Stomach smooth muscle (tissue), 2 donors: Measurements from ENCODE around the gene SPTLC1.
"Not testable (repeated sequence)": the region's sequence is repeated elsewhere in the genome, so short reads cannot be mapped to it uniquely, and the experiment has no call there.

ENCODE experiments used
- H3K27ac ChIP-seq: one replicate; pipeline ENCODE4 v1.7.0; 2013; ENCODE audit warnings: mild to moderate bottlenecking, low read length, inconsistent platforms
- H3K27me3 ChIP-seq, 2 donors: one replicate each; pipeline ENCODE4 v1.7.0; 2013; ENCODE audit warnings: low read length in 2 of 2; ENCODE audit not compliant: insufficient read depth in 2 of 2, control insufficient read depth in 1 of 2
- H3K36me3 ChIP-seq, 2 donors: one replicate each; pipeline ENCODE4 v1.7.0; 2013; ENCODE audit warnings: low read length in 2 of 2; ENCODE audit not compliant: control insufficient read depth in 2 of 2, insufficient read depth in 2 of 2
- H3K4me1 ChIP-seq: one replicate; pipeline ENCODE4 v1.7.0; 2013; ENCODE audit warnings: low read length; ENCODE audit not compliant: control insufficient read depth, insufficient read depth
- H3K4me3 ChIP-seq, 2 donors: one replicate each; pipeline ENCODE4 v1.7.0; 2013; ENCODE audit warnings: low read length in 2 of 2
- H3K9ac ChIP-seq, 2 donors: one replicate each; pipeline ENCODE4 v1.7.0; 2013; ENCODE audit warnings: low read length in 2 of 2, mild to moderate bottlenecking in 1 of 2
- H3K9me3 ChIP-seq, 2 donors: one replicate each; pipeline ENCODE4 v1.7.0; 2013; ENCODE audit warnings: low read length in 2 of 2; ENCODE audit not compliant: control insufficient read depth in 2 of 2
- donor health status: healthy.
- donor health status: Pancreatic carcinoma.

SPTLC1 gene

DNA sequence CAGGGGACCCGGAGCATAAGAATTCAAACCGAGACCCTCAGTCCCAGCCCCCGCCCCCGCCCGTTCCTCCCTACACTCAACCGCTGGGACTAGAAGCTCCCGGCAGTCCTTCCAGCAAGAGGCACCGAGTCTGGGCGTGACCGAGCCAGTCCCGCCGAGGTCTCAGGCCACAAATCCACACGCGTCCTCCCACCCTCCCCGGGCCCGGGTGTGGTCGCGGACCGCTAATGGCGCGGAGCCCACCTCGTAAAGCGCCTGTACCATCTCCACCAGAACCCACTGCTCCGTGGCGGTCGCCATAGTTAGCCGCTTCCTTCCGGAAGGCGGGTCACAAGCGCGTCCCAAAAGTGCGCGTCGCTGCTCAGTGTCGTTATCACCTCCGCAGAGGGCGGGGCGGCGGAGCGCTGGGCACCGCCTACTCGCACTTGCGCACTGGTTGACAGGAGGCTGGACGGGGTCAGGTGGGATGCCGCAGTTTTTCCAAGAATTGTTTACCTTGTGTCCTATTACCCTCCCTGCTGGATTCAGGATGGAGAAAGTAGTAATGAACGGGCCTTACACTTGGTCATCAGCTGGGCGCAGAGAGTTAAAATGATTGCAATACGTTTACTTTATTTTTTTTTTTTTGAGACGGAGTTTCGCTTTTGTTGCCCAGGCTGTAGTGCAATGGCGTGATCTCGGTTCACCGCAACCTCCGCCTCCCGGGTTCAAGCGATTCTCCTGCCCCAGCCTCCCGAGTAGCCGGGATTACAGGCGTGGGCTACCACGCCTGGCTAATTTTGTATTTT lies at the start of gene SPTLC1:
TSS of gene SPTLC1 (minus strand) at position 343 of the 788 bp plus-strand sequence. CDS start at position 300, 43 bp downstream.
- H3K27me3 ChIP-seq: no peaks in the 10 kb centered on the region
- peak within 1 kb of the TSS; percentile 86 to 95 for H3K4me3 ChIP-seq
- H3K4me1 ChIP-seq: peaks cover 6% of the 10 kb centered on the region
- H3K27ac ChIP-seq: peak within 1 kb of the TSS; percentile 76
- peaks cover 3 to 11% of the 10 kb centered on the region in 2 donors for H3K36me3 ChIP-seq
- peak within 1 kb of the TSS; percentile 78 to 82 for H3K9ac ChIP-seq
- no peaks in the 10 kb centered on the region for H3K9me3 ChIP-seq

DNA sequence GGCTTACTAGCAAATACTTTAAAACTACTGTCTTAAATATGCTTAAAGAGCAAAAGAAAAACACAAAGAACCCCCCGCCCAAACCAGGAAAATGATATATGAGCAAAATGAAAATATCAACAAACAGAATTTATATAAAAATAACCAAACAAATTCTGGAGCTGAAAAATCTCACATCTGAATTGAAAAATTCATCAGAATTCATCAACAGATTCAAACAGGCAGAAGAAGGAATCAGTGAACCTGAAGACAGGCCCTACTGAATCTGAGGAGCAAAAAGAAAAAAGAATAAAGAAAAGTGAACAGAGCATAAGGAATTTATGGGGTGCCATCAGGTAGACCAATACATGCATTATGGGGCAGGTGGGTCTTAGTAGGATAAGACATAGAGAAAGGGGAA lies 49.8 kb upstream of the SPTLC1 start:
- no peak overlapping the region for H3K27ac ChIP-seq
- H3K4me1 ChIP-seq: no peaks in the 10 kb centered on the region
- no peak overlapping the region for H3K9ac ChIP-seq
- H3K27me3 ChIP-seq: no peaks in the 10 kb centered on the region
- no peaks in the 10 kb centered on the region for H3K36me3 ChIP-seq
- H3K9me3 ChIP-seq: no peaks in the 10 kb centered on the region
- no peak overlapping the region for H3K4me3 ChIP-seq

GRCh38 chr9:92164490-92164889 lies 49.3 kb upstream of the SPTLC1 start:
- H3K27me3 ChIP-seq: no peaks in the 10 kb centered on the region
- no peak overlapping the region for H3K4me3 ChIP-seq
- no peak overlapping the region for H3K9ac ChIP-seq
- H3K4me1 ChIP-seq: no peaks in the 10 kb centered on the region
- no peaks in the 10 kb centered on the region for H3K9me3 ChIP-seq
- no peaks in the 10 kb centered on the region for H3K36me3 ChIP-seq
- H3K27ac ChIP-seq: no peak overlapping the region

DNA sequence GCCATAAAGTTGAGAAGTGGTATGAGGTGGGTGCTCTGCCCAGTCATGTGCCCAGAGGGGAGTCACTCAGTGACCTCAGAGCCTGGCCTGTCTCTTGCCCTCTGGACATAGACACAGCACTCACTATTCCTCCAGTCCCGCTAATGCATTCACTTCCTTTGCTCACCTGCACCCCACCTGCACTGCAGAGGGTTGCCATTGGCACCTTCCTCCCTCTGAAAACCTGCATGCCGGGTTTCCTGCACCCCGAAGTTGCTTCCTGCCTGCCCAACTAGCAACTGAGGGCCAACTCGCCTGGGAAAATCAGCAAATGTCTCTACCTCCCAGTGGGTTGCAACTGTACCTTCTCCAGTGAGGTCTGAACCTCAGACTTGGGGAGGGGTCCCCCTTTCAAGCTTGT lies 48.1 kb upstream of the SPTLC1 start:
- Histone ChIP-seq H3K4me3 (no peak overlapping the region), H3K36me3 (no peaks in the 10 kb centered on the region), H3K4me1 (no peaks in the 10 kb centered on the region), H3K27ac (no peak overlapping the region), H3K9me3 (no peaks in the 10 kb centered on the region), H3K9ac (no peak overlapping the region), H3K27me3 (no peaks in the 10 kb centered on the region)

GRCh38 chr9:92160786-92161185 lies 45.6 kb upstream of the SPTLC1 start:
- no peaks in the 10 kb centered on the region for H3K9me3 ChIP-seq
- H3K9ac ChIP-seq: no peak overlapping the region
- H3K27ac ChIP-seq: no peak overlapping the region
- H3K4me1 ChIP-seq: no peaks in the 10 kb centered on the region
- no peaks in the 10 kb centered on the region for H3K27me3 ChIP-seq
- no peak overlapping the region for H3K4me3 ChIP-seq
- H3K36me3 ChIP-seq: no peaks in the 10 kb centered on the region

GRCh38 chr9:92159058-92159457 lies 43.8 kb upstream of the SPTLC1 start:
- no peaks in the 10 kb centered on the region for H3K36me3 ChIP-seq
- no peaks in the 10 kb centered on the region for H3K27me3 ChIP-seq
- no peaks in the 10 kb centered on the region for H3K4me1 ChIP-seq
- no peak overlapping the region for H3K27ac ChIP-seq
- H3K9ac ChIP-seq: no peak overlapping the region
- no peak overlapping the region for H3K4me3 ChIP-seq
- H3K9me3 ChIP-seq: no peaks in the 10 kb centered on the region

DNA sequence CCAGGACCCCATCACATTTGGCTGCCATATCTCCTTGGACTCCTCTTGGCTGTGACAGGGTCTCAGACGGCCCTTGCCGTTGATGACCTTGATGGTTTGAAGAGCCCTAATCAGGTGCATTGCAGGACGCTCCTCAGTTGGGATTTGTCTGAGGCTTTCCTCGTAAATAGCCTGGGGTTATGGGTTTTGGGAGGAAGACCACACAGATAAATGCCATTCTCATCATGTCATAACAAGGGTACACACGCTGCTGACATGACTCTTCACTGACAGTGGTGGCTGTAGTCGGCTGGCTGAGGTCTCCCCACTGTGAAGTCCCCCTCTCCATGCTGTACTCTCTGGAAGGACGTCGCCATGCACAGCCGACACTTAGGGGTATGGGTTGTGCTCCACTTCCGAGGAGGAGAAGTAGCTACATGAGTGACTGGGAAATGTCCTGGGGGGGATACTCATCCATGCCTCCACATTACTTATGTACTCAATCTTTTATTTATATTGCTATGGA lies 42.9 kb upstream of the SPTLC1 start:
- H3K4me3 ChIP-seq: no peak overlapping the region
- H3K36me3 ChIP-seq: no peaks in the 10 kb centered on the region
- no peak overlapping the region for H3K27ac ChIP-seq
- no peaks in the 10 kb centered on the region for H3K9me3 ChIP-seq
- no peaks in the 10 kb centered on the region for H3K27me3 ChIP-seq
- H3K9ac ChIP-seq: no peak overlapping the region
- H3K4me1 ChIP-seq: peaks cover 6% of the 10 kb centered on the region

DNA sequence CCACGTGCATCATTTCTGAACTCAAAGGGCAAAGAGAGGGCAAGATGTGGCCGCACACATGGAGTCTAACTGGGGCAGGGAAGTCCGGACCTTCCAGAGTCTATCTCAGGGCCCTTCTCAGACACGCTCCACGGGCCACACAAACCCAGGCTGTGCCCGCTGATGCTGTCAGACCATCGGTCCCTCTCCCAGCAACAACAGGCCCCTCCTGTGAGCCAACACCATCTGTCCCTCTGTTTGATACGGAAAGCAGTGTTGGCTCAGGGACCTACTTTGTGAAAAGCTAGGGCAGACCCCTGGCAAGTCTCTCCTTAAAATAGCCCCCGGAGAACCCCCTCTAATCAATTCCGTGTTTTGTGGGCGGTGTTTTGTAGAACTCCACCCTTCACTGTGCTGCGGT lies 40.5 kb upstream of the SPTLC1 start:
- H3K36me3 ChIP-seq, H3K9me3 ChIP-seq, H3K4me3 ChIP-seq, H3K27ac ChIP-seq, H3K9ac ChIP-seq, H3K27me3 ChIP-seq: not testable (repeated sequence)
- peaks cover 20% of the 10 kb centered on the region for H3K4me1 ChIP-seq

DNA sequence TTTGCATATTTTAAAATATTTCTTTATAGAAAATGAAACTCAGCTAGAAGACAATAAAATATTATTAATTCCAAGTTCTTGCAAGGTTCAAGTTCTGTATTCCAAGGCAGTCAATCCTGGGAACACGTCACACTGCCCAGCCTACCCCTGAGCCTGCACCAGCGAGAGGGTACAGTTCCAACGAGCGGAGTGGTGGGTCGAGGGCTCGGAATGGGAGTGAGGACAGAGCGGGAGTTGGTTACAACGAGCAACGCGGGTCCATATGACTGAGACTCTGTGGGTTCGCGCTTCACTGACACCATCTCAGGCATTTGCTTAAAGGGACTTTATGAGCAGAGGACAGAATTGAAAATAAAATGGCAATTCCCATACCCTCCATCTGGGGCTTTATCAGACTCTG lies 40.0 kb upstream of the SPTLC1 start:
- H3K9me3 ChIP-seq: no peaks in the 10 kb centered on the region
- no peak overlapping the region for H3K27ac ChIP-seq
- H3K27me3 ChIP-seq: no peaks in the 10 kb centered on the region
- no peaks in the 10 kb centered on the region for H3K36me3 ChIP-seq
- no peak overlapping the region for H3K9ac ChIP-seq
- H3K4me3 ChIP-seq: no peak overlapping the region
- peaks cover 20% of the 10 kb centered on the region for H3K4me1 ChIP-seq

- not testable (repeated sequence) for H3K4me3 ChIP-seq, H3K27me3 ChIP-seq, H3K36me3 ChIP-seq, H3K9ac ChIP-seq, H3K9me3 ChIP-seq
- peak overlapping the region; percentile 49 for H3K27ac ChIP-seq
- peaks cover 20% of the 10 kb centered on the region for H3K4me1 ChIP-seq
Measured at GRCh38 chr9:92153466-92154415, 38.5 kb upstream of the SPTLC1 start.
